Measurements from ENCODE around the gene LAMA2.

DNA sequence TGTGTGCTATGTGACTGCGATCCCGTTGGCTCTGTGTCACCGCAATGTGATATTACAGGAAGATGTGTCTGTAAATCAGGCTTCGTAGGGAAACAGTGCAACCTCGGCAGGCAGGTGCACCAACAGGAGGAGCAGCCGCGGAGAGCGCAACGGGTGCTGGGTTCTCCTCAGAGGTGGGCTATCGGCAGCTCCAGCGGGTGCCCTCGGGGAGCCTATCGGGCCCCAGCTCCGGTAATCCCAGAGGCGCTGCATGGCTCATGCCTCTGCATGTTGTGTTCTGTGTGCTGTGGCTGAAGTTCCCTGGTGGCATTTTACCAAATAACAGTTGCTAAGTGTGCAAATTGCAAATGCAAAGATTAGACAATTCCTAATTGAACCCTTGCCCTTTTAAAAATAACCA is 409.9 kb downstream of the LAMA2 start:
- no peak for TF ChIP-seq EZH2 (optimal IDR thresholded peaks at IDR 0.05; ENCODE audit: low read depth, low read length)
- TF ChIP-seq CTCF (IDR thresholded peaks at IDR 0.05; ENCODE audit: low read length) = no peak
